GM12878 (cell line): Measurements from ENCODE around the gene FEN1. TPM values are rescaled to one million over a fixed set of nuclear protein-coding genes. Genes with fewer than 3 reads are reported as not detected.

Experiments
- ATAC-seq: fragments of 200-7000 bp; cut with Tn5 transposase; 3 replicates; pipeline ENCODE4 v1.9.1; 2020; ENCODE audit warnings: mild to moderate bottlenecking, moderate library complexity
- BruUV-seq: library from RNA; stranded (reverse); fragments of 400-500 nt; replicated peaks from 2 replicates; lab custom pipeline; 2021; lab: Mats Ljungman, UMichigan
- CTCF ChIA-PET: fragments of 300-600 bp; sonication (Branson Sonifier 250); formaldehyde crosslinking; extraction: SDS; loops from one replicate; lab custom pipeline; 2021; ENCODE audit warnings: inconsistent platforms; lab: Yijun Ruan, JAX
- POLR2A ChIA-PET: fragments of 350-600 bp; formaldehyde crosslinking; extraction: SDS; loops from one replicate; lab custom pipeline; 2021; ENCODE audit warnings: inconsistent platforms; lab: Charles Lee
- RAD21 ChIA-PET: fragments of 300-600 bp; sonication (Branson Sonifier 250); formaldehyde crosslinking; loops from one replicate; lab custom pipeline; 2023; ENCODE audit warnings: antibody characterized with exemption; ENCODE audit not compliant: unreplicated experiment; lab: Charles Lee
- SMC1A ChIA-PET: fragments of 300-600 bp; sonication (Branson Sonifier 250); formaldehyde crosslinking; loops from one replicate; lab custom pipeline; 2023; ENCODE audit not compliant: unreplicated experiment, uncharacterized antibody; lab: Charles Lee
- DNase-seq: peaks from one replicate; pipeline ENCODE4 v3.0.0-alpha.2; 2011; ENCODE audit warnings: low read depth, low spot score
- FAIRE-seq: peaks from 3 replicates; lab custom pipeline; 2011; peaks lifted over from hg19 to GRCh38; lab: Jason Lieb, UNC
- H2AFZ ChIP-seq: 2 replicates; pipeline ENCODE4 v1.6.0; 2011; ENCODE audit warnings: low read depth, low read length, control low read depth; ENCODE audit not compliant: control insufficient read depth
- H3K27ac ChIP-seq: 2 replicates; pipeline ENCODE4 v1.5.1; 2011; ENCODE audit warnings: control low read depth; ENCODE audit not compliant: control insufficient read depth, insufficient read depth
- H3K27me3 ChIP-seq, 2 experiments: replicated peaks in 1 of 2; 2 replicates each; pipeline versions ENCODE4 v1.6.0 to v1.6.1; 2011; ENCODE audit warnings: low read length in 1 of 2; ENCODE audit not compliant: control insufficient read depth in 2 of 2, insufficient read depth in 2 of 2
- H3K36me3 ChIP-seq, 2 experiments: 2 replicates each; pipeline ENCODE4 v1.5.1; 2011; ENCODE audit warnings: low read length in 1 of 2; ENCODE audit not compliant: control insufficient read depth in 2 of 2, insufficient read depth in 2 of 2
- H3K4me1 ChIP-seq: 2 replicates; pipeline ENCODE4 v1.6.1; 2011; ENCODE audit warnings: mild to moderate bottlenecking, low read length, moderate library complexity, mixed read lengths; ENCODE audit not compliant: control insufficient read depth, insufficient read depth
- H3K4me2 ChIP-seq: 2 replicates; pipeline ENCODE4 v1.6.0; 2011; ENCODE audit warnings: control low read depth; ENCODE audit not compliant: control insufficient read depth, insufficient read depth
- H3K4me3 ChIP-seq: fragments of 200-600 bp; sonication (generic); 2 replicates; pipeline ENCODE4 v1.5.1; 2016
- H3K79me2 ChIP-seq: 2 replicates; pipeline ENCODE4 v1.6.0; 2011; ENCODE audit warnings: low read length; ENCODE audit not compliant: control insufficient read depth, insufficient read depth
- H3K9ac ChIP-seq: 2 replicates; pipeline ENCODE4 v1.8.0; 2011; ENCODE audit warnings: low read length, control low read depth, mixed read lengths; ENCODE audit not compliant: control insufficient read depth, insufficient read depth
- H3K9me3 ChIP-seq: replicated peaks from 3 replicates; pipeline ENCODE4 v1.5.1; 2011; ENCODE audit warnings: mild to moderate bottlenecking, low read length; ENCODE audit not compliant: control insufficient read depth, insufficient read depth
- H4K20me1 ChIP-seq: 2 replicates; pipeline ENCODE4 v1.6.0; 2011; ENCODE audit not compliant: control insufficient read depth, insufficient read depth
- ASH2L ChIP-seq: fragments of 300-600, 200-600 bp; sonication (generic); IDR thresholded peaks from 2 replicates; pipeline ENCODE4 v1.6.1; 2017; ENCODE audit warnings: low read depth, mild to moderate bottlenecking, borderline replicate concordance
- BACH1 ChIP-seq: fragments of 450-650 bp; IDR thresholded peaks from 2 replicates; pipeline ENCODE4 v1.6.1; 2017; ENCODE audit warnings: mild to moderate bottlenecking, borderline replicate concordance
- BCLAF1 ChIP-seq: fragments of 450-650 bp; IDR thresholded peaks from 2 replicates; pipeline ENCODE4 v1.6.1; 2017; ENCODE audit warnings: antibody characterized with exemption, mild to moderate bottlenecking, moderate library complexity
- CBX5 ChIP-seq: sonication (generic); IDR thresholded peaks from 2 replicates; pipeline ENCODE4 v1.6.1; 2016; ENCODE audit warnings: low read depth, moderate library complexity, mild to moderate bottlenecking, inconsistent platforms
- DPF2 ChIP-seq: fragments of 450-650 bp; IDR thresholded peaks from 2 replicates; pipeline ENCODE4 v1.6.1; 2017; ENCODE audit warnings: mild to moderate bottlenecking
- HDAC2 ChIP-seq: fragments of 200-600 bp; sonication (generic); IDR thresholded peaks from 2 replicates; pipeline ENCODE4 v1.6.1; 2017
- NR2F1 ChIP-seq: fragments of 450-650 bp; conservative IDR thresholded peaks from 2 replicates; pipeline ENCODE4 v1.6.1; 2017; ENCODE audit warnings: mild to moderate bottlenecking
- RAD51 ChIP-seq: fragments of 450-650 bp; IDR thresholded peaks from 2 replicates; pipeline ENCODE4 v1.6.1; 2016; ENCODE audit warnings: moderate library complexity, mild to moderate bottlenecking, inconsistent platforms
- RELB ChIP-seq: fragments of 450-650 bp; IDR thresholded peaks from 2 replicates; pipeline ENCODE4 v1.6.1; 2017; ENCODE audit warnings: low read depth, mild to moderate bottlenecking, moderate library complexity
- SMC3 ChIP-seq: IDR thresholded peaks from 2 replicates; pipeline ENCODE4 v1.6.1; 2011; ENCODE audit warnings: low read length, improper control_type of control experiment, borderline replicate concordance
- STAT3 ChIP-seq: IDR thresholded peaks from 2 replicates; pipeline ENCODE4 v1.6.1; 2011; ENCODE audit warnings: low read depth, low read length, improper control_type of control experiment
- TAF1 ChIP-seq: IDR thresholded peaks from 2 replicates; pipeline ENCODE4 v1.6.1; 2011; ENCODE audit warnings: mild to moderate bottlenecking, low read depth, low read length, borderline replicate concordance
- ZBTB40 ChIP-seq: fragments of 450-650 bp; IDR thresholded peaks from 2 replicates; pipeline ENCODE4 v1.6.1; 2016; ENCODE audit warnings: mild to moderate bottlenecking, moderate library complexity, borderline replicate concordance
- WGBS: methylation state at CpG from one replicate; pipeline ENCODE4 v1.1.6; 2016; ENCODE audit warnings: low lambda C conversion rate; ENCODE audit not compliant: insufficient replicate concordance, insufficient coverage; ENCODE audit errors: missing lambda C conversion rate; 5-methylcytosine and 5-hydroxymethylcytosine counted together
- in situ Hi-C: fragments of 300-500 bp; cut with MboI; formaldehyde crosslinking; loops from 9 replicates; pipeline ENCODE4 v1.14.3; 2018; ENCODE audit warnings: mixed read lengths
- intact Hi-C: fragments of 100-400 bp; cut with micrococcal nuclease; formaldehyde crosslinking; loops from one replicate; pipeline ENCODE4 v1.14.2; 2022; ENCODE audit not compliant: unreplicated experiment
- polyA plus RNA-seq, 11 experiments: library from polyadenylated mRNA; depleted of rRNA in 4 of 11; unstranded in 6 of 11; stranded (reverse) in 5 of 11; fragments of >200 nt; fragmentation: Nextera tagmentation in 4 of 11; fragmentation: Illumina TruSeq in 1 of 11; extraction: Ambion mirVana in 4 of 11; extraction: Trizol in 1 of 11; gene quantifications; 1 replicate in 1 of 11; 2 replicates in 10 of 11; pipeline versions ENCODE4 v1.2.1 to v1.2.3, GENCODE V29; 2011 to 2016; ENCODE audit warnings: inconsistent platforms in 2 of 11, missing spikeins in 2 of 11, low read depth in 1 of 11
- total RNA-seq, 4 experiments: library from RNA; depleted of rRNA in 3 of 4; stranded (reverse); fragments of >200 nt in 3 of 4; fragmentation: Illumina TruSeq in 1 of 4; extraction: Trizol in 1 of 4; gene quantifications; 2 replicates each; pipeline versions ENCODE4 v1.2.1 to v1.2.3, GENCODE V29; 2013 to 2021
- TF ChIP-seq, protein P1 (sequence below): IDR thresholded peaks from 2 replicates; pipeline ENCODE4 v1.6.1; 2012; ENCODE audit warnings: low read depth, low read length, improper control_type of control experiment
- TF ChIP-seq, protein P2 (sequence below): IDR thresholded peaks from 2 replicates; pipeline ENCODE4 v1.6.1; 2011; ENCODE audit warnings: borderline replicate concordance, low read depth, mild to moderate bottlenecking, moderate library complexity, mixed read lengths, low read length; ENCODE audit not compliant: insufficient read depth; ENCODE audit errors: extremely low read length

Gene FEN1
- total and polyA plus RNA-seq, 10 of the 15 experiments (the other 5 are each of a cell fraction or from before 2014, with no cell fraction given) = 54.8 to 282 (median 125) TPM

- ATAC-seq = no peak
- no peak for DNase-seq
- no peak overlapping the region for H3K9ac ChIP-seq
- no peak overlapping the region for H3K27ac ChIP-seq
- in situ Hi-C loops (loop anchor here (5.0 kb wide), 1 partner anchor 37 kb away; no protein-coding TSS in a partner anchor), intact Hi-C loops (no loop called here)
- 73% methylated on average over 7 of the region's 7 CpGs for WGBS
- H3K4me1 ChIP-seq = no peaks in the 10 kb centered on the region; the same call in 1 of the 2 replicates
- POLR2A ChIA-PET = interaction anchor here (1.1 kb wide), 1 partner anchor 29 kb away, joined by 4 read pairs; no protein-coding TSS in a partner anchor
- RAD21 ChIA-PET = interaction anchor here (0.7 to 1.1 kb wide), 2 partner anchors 50 to 298 kb away, joined by 3 to 4 read pairs; no protein-coding TSS in a partner anchor
- H3K4me2 ChIP-seq = no peak overlapping the region
- BruUV-seq = no TSS peak
- H2AFZ ChIP-seq = no peak overlapping the region
- peaks cover 14 to 15% of the 10 kb centered on the region in 2 experiments for H3K36me3 ChIP-seq
- H4K20me1 ChIP-seq = no peaks in the 10 kb centered on the region
- CTCF ChIA-PET = interaction anchor here (0.7 to 10.5 kb wide), 2 partner anchors 36 to 44 kb away, joined by 3 to 200 read pairs; no protein-coding TSS in a partner anchor
- H3K4me3 ChIP-seq = no peak overlapping the region
- SMC1A ChIA-PET = no interaction called here
- no peaks in the 10 kb centered on the region for H3K27me3 ChIP-seq
- no peak for FAIRE-seq
- no peaks in the 10 kb centered on the region for H3K79me2 ChIP-seq
- no peaks in the 10 kb centered on the region for H3K9me3 ChIP-seq
- TF ChIP-seq RAD51 = no peak
- TF ChIP-seq HDAC2 = no peak
- no peak for TF ChIP-seq BACH1
- no peak for TF ChIP-seq ASH2L
- TF ChIP-seq, protein P1, sequence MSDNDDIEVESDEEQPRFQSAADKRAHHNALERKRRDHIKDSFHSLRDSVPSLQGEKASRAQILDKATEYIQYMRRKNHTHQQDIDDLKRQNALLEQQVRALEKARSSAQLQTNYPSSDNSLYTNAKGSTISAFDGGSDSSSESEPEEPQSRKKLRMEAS = no peak
- TF ChIP-seq, protein P2, sequence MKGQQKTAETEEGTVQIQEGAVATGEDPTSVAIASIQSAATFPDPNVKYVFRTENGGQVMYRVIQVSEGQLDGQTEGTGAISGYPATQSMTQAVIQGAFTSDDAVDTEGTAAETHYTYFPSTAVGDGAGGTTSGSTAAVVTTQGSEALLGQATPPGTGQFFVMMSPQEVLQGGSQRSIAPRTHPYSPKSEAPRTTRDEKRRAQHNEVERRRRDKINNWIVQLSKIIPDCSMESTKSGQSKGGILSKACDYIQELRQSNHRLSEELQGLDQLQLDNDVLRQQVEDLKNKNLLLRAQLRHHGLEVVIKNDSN = no peak
- no peak for TF ChIP-seq NR2F1
- no peak for TF ChIP-seq CBX5
- TF ChIP-seq RELB = no peak
- TF ChIP-seq SMC3 = no peak
- no peak for TF ChIP-seq ZBTB40
- no peak for TF ChIP-seq DPF2
- TF ChIP-seq TAF1 = no peak
- no peak for TF ChIP-seq STAT3
- no peak for TF ChIP-seq BCLAF1
These were observed 8.3 kb upstream of the FEN1 start for GRCh38 chr11:61784506-61784805.
